PFSK-1 (cell line): ENCODE measurements around the gene KCNMA1.

Experiments used
- FOXP2 ChIP-seq: optimal IDR thresholded peaks from 2 replicates; pipeline ENCODE3; 2011; ENCODE audit warnings: borderline replicate concordance, control low read depth, inconsistent platforms; ENCODE audit not compliant: insufficient read depth; ENCODE audit errors: extremely low read length, extremely low read depth
- POLR2AphosphoS5 ChIP-seq: IDR thresholded peaks from 2 replicates; pipeline ENCODE4 v1.6.1; 2012; ENCODE audit warnings: low read depth, mild to moderate bottlenecking, control low read depth, low read length, moderate library complexity
- SIN3A ChIP-seq: IDR thresholded peaks from 2 replicates; pipeline ENCODE4 v1.6.1; 2012; ENCODE audit warnings: mild to moderate bottlenecking, low read length, moderate library complexity, borderline replicate concordance; ENCODE audit not compliant: insufficient read depth
- TAF1 ChIP-seq: IDR thresholded peaks from 2 replicates; pipeline ENCODE4 v1.6.1; 2012; ENCODE audit warnings: low read length, control low read depth, borderline replicate concordance; ENCODE audit not compliant: insufficient read depth
- TF ChIP-seq, protein P1 (sequence below), 2 experiments: IDR thresholded peaks; 2 replicates each; pipeline versions ENCODE4 v1.6.1 to v1.8.0; 2011 to 2012; ENCODE audit warnings: low read depth in 2 of 2, low read length in 2 of 2, control low read depth in 1 of 2, inconsistent platforms in 1 of 2, mild to moderate bottlenecking in 1 of 2, moderate library complexity in 1 of 2; ENCODE audit not compliant: insufficient read depth in 1 of 2

- TF ChIP-seq FOXP2 (no peak), POLR2AphosphoS5 (no peak), TAF1 (no peak), SIN3A (no peak)
- TF ChIP-seq, protein P1, sequence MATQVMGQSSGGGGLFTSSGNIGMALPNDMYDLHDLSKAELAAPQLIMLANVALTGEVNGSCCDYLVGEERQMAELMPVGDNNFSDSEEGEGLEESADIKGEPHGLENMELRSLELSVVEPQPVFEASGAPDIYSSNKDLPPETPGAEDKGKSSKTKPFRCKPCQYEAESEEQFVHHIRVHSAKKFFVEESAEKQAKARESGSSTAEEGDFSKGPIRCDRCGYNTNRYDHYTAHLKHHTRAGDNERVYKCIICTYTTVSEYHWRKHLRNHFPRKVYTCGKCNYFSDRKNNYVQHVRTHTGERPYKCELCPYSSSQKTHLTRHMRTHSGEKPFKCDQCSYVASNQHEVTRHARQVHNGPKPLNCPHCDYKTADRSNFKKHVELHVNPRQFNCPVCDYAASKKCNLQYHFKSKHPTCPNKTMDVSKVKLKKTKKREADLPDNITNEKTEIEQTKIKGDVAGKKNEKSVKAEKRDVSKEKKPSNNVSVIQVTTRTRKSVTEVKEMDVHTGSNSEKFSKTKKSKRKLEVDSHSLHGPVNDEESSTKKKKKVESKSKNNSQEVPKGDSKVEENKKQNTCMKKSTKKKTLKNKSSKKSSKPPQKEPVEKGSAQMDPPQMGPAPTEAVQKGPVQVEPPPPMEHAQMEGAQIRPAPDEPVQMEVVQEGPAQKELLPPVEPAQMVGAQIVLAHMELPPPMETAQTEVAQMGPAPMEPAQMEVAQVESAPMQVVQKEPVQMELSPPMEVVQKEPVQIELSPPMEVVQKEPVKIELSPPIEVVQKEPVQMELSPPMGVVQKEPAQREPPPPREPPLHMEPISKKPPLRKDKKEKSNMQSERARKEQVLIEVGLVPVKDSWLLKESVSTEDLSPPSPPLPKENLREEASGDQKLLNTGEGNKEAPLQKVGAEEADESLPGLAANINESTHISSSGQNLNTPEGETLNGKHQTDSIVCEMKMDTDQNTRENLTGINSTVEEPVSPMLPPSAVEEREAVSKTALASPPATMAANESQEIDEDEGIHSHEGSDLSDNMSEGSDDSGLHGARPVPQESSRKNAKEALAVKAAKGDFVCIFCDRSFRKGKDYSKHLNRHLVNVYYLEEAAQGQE (IDR thresholded peaks at IDR 0.05; ENCODE audit: insufficient read depth in 1 of 2, low read depth in 2 of 2, low read length in 2 of 2), result no peak
Observed at GRCh38 chr10:77522268-77522809, 115.3 kb downstream of the KCNMA1 start.
